Measurements from ENCODE around the gene GRIN2B.
A peak's percentile ranks its signal among the peaks of the same experiment; 100 is the strongest.

GRIN2B gene

DNA sequence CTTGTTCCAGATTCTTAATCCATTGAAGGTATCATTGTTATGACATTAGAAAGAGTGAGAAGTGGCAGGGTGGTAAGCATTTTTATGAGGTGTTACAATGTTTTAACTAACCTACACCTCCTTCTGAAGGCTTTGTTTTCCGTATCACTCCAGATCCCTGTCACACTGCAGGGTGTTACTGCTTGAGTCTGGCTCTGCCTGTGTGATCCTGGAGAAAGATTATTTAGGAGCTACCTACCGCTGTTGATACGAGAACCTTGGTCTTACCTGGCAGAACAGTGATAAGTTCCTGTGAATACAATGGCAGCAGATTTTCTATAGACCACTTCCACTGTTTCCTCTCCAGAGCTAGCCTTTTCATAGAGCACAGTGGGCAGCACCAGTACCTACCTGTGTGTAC lies 36.2 kb downstream of the GRIN2B start:
- Histone ChIP-seq H3K4me3 (ENCODE audit: low read depth, low read length) (no peak overlapping the region), H2AFZ (no peak overlapping the region), H3K4me1 (no peaks in the 10 kb centered on the region), H3K27ac (no peak overlapping the region), H3K27me3 (ENCODE audit: control insufficient read depth, insufficient read depth, low read length) (no peaks in the 10 kb centered on the region), H3K79me2 (no peaks in the 10 kb centered on the region), H3K36me3 (ENCODE audit: control insufficient read depth, insufficient read depth, low read length) (no peaks in the 10 kb centered on the region), H3K4me2 (ENCODE audit: low read length) (no peak overlapping the region), H3K9ac (no peak overlapping the region), H3K9me3 (ENCODE audit: control insufficient read depth, low read length) (no peaks in the 10 kb centered on the region)
- no peak for TF ChIP-seq CTCF (IDR thresholded peaks at IDR 0.05)

DNA sequence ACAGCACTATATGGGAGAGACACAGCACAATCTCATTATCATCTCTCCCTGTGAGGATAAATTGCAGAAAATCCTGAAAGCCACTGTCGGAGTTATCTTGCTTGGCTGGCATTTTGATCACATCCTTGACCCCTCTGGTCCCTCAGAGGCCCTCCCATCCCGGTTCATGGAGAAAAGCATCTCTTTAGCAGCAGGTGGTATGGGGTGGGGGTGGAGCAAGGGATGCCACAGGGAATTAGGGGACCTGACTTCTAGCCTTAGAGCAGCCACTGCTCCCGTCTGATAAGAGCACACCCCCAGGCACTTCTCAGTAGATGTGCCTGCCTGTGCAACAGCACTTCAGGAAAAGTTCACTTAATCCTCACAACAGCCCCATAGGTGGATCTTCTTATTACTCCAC lies 38.6 kb downstream of the GRIN2B start:
- Histone ChIP-seq H3K36me3 (ENCODE audit: control insufficient read depth, insufficient read depth, low read length) (no peaks in the 10 kb centered on the region), H2AFZ (no peak overlapping the region), H3K79me2 (no peaks in the 10 kb centered on the region), H3K27me3 (ENCODE audit: control insufficient read depth, insufficient read depth, low read length) (no peaks in the 10 kb centered on the region), H3K4me3 (ENCODE audit: low read depth, low read length) (no peak overlapping the region), H3K4me1 (no peaks in the 10 kb centered on the region), H3K27ac (no peak overlapping the region), H3K9ac (no peak overlapping the region), H3K4me2 (ENCODE audit: low read length) (no peak overlapping the region), H3K9me3 (ENCODE audit: control insufficient read depth, low read length) (no peaks in the 10 kb centered on the region)
- no peak for TF ChIP-seq CTCF (IDR thresholded peaks at IDR 0.05)

- no peak overlapping the region for H3K4me2 ChIP-seq (ENCODE audit: low read length)
- H3K4me3 ChIP-seq (ENCODE audit: low read depth, low read length): no peak overlapping the region
- H3K36me3 ChIP-seq (ENCODE audit: control insufficient read depth, insufficient read depth, low read length): no peaks in the 10 kb centered on the region
- H3K9me3 ChIP-seq (ENCODE audit: control insufficient read depth, low read length): no peaks in the 10 kb centered on the region
- no peaks in the 10 kb centered on the region for H3K27me3 ChIP-seq (ENCODE audit: control insufficient read depth, insufficient read depth, low read length)
- H3K9ac ChIP-seq: no peak overlapping the region
- TF ChIP-seq CTCF (IDR thresholded peaks at IDR 0.05): peak; percentile 20
- H3K79me2 ChIP-seq: no peaks in the 10 kb centered on the region
- no peak overlapping the region for H3K27ac ChIP-seq
- no peaks in the 10 kb centered on the region for H3K4me1 ChIP-seq
- H2AFZ ChIP-seq: no peak overlapping the region
Measured at GRCh38 chr12:13941258-13942249, 39.8 kb downstream of the GRIN2B start.

GRCh38 chr12:13940335-13940865 lies 41.0 kb downstream of the GRIN2B start:
- no peaks in the 10 kb centered on the region for H3K79me2 ChIP-seq
- no peaks in the 10 kb centered on the region for H3K9me3 ChIP-seq (ENCODE audit: control insufficient read depth, low read length)
- H3K4me1 ChIP-seq: no peaks in the 10 kb centered on the region
- H3K27me3 ChIP-seq (ENCODE audit: control insufficient read depth, insufficient read depth, low read length): no peaks in the 10 kb centered on the region
- no peak overlapping the region for H3K4me3 ChIP-seq (ENCODE audit: low read depth, low read length)
- no peak overlapping the region for H3K27ac ChIP-seq
- H3K4me2 ChIP-seq (ENCODE audit: low read length): no peak overlapping the region
- no peak overlapping the region for H2AFZ ChIP-seq
- no peak overlapping the region for H3K9ac ChIP-seq
- H3K36me3 ChIP-seq (ENCODE audit: control insufficient read depth, insufficient read depth, low read length): no peaks in the 10 kb centered on the region
- TF ChIP-seq CTCF (IDR thresholded peaks at IDR 0.05): no peak

All from parathyroid adenoma (tissue), 2 donors.